Stomach (tissue), 9 donors: ENCODE results near the gene TMCO5A. TPM values are rescaled to one million over a fixed set of nuclear protein-coding genes. Genes with fewer than 3 reads are reported as not detected.
A peak's percentile ranks its signal among the peaks of the same experiment; 100 is the strongest.
"Not testable (repeated sequence)": the region's sequence is repeated elsewhere in the genome, so short reads cannot be mapped to it uniquely, and the experiment has no call there.

Experiments used
- DNase-seq, 2 donors: peaks; one replicate each; pipeline versions ENCODE4 v3.0.0 to v3.0.0-alpha.2; 2013 to 2019
- H3K27ac ChIP-seq, 5 donors: fragments of 200-600 bp in 4 of 5; sonication (generic) in 4 of 5; one replicate each; pipeline ENCODE4 v1.5.1; 2013 to 2019; ENCODE audit warnings: mild to moderate bottlenecking in 1 of 5, moderate library complexity in 1 of 5
- H3K27me3 ChIP-seq, 3 donors: fragments of 200-600 bp; sonication (generic); one replicate each; pipeline ENCODE4 v1.5.1; 2017 to 2019; ENCODE audit warnings: mixed run types in 1 of 3
- H3K36me3 ChIP-seq, 4 donors: fragments of 200-600 bp; sonication (generic); 1 replicate in 3 of 4; 2 replicates in 1 of 4; pipeline ENCODE4 v1.5.1; 2016 to 2019
- H3K4me1 ChIP-seq, 4 donors: fragments of 200-600 bp; sonication (generic); one replicate each; pipeline ENCODE4 v1.5.1; 2016 to 2019
- H3K4me3 ChIP-seq, 4 donors: fragments of 200-600 bp; sonication (generic) in 3 of 4; one replicate each; pipeline ENCODE4 v1.5.1; 2016 to 2019; ENCODE audit warnings: mild to moderate bottlenecking in 1 of 4
- H3K9me3 ChIP-seq, 4 donors: fragments of 200-600 bp; sonication (generic); one replicate each; pipeline ENCODE4 v1.5.1; 2016 to 2019
- CTCF ChIP-seq, 7 experiments: fragments of 450-650 bp in 4 of 7; fragments of 200-600 bp in 3 of 7; sonication (generic) in 3 of 7; IDR thresholded peaks; one replicate each; pipeline ENCODE4 v1.5.1; 2016 to 2019; ENCODE audit warnings: antibody characterized with exemption in 7 of 7, control low read depth in 2 of 7, mild to moderate bottlenecking in 1 of 7
- EP300 ChIP-seq: sonication (generic); formaldehyde crosslinking; IDR thresholded peaks from one replicate; pipeline ENCODE4 v1.6.1; 2017; ENCODE audit warnings: antibody characterized with exemption
- POLR2A ChIP-seq, 4 donors: fragments of 450-650 bp; IDR thresholded peaks; one replicate each; pipeline ENCODE4 v1.6.1; 2016; ENCODE audit warnings: antibody characterized with exemption in 4 of 4, control low read depth in 2 of 4, mild to moderate bottlenecking in 1 of 4, moderate library complexity in 1 of 4
- POLR2AphosphoS5 ChIP-seq, 3 donors: sonication (generic); formaldehyde crosslinking; IDR thresholded peaks; one replicate each; pipeline ENCODE4 v1.6.1; 2016; ENCODE audit warnings: antibody characterized with exemption in 3 of 3
- WGBS, 5 donors: extraction: QIAGEN DNeasy Blood & Tissue Kit in 3 of 5; methylation state at CpG; one replicate each; pipeline versions ENCODE4 v1.1.5 to v1.1.7; 2013 to 2018; 5-methylcytosine and 5-hydroxymethylcytosine counted together
- intact Hi-C: fragments of 100-400 bp; cut with DNase I; formaldehyde crosslinking; loops from one replicate; pipeline ENCODE4 v1.15.1; 2023; ENCODE audit warnings: low total_unique reads
- polyA plus RNA-seq, 3 donors: library from polyadenylated mRNA; stranded (reverse); fragments of 200-250 nt; gene quantifications; one replicate each; pipeline ENCODE4 v1.2.3, GENCODE V29; 2013
- total RNA-seq, 5 donors: library from RNA; depleted of rRNA; stranded (reverse); fragments of >200 nt; gene quantifications; one replicate each; pipeline versions ENCODE4 v1.1.0 to v1.2.3, GENCODE V29; 2014 to 2016
- donor health status: healthy with polysubstance abuse.
- donor health status: Bipolar disorder and iron deficiency.
- donor health status: healthy.

TMCO5A gene
- total and polyA plus RNA-seq, 8 donors: 0.55 to 1.4 (median 1.4) TPM; not detected in 5

- Histone ChIP-seq H3K36me3 (no peaks in the 10 kb centered on the region), H3K4me1 (peaks cover 0 to 7% (median 0%) of the 10 kb centered on the region in 4 donors), H3K27ac (no peak overlapping the region), H3K4me3 (no peak overlapping the region), H3K9me3 (peaks cover 0 to 5% (median 2%) of the 10 kb centered on the region in 4 donors), H3K27me3 (no peaks in the 10 kb centered on the region)
- DNase-seq: no peak
- TF ChIP-seq POLR2A (IDR thresholded peaks at IDR 0.05) (no peak), CTCF (IDR thresholded peaks at IDR 0.05) (no peak), EP300 (no peak), POLR2AphosphoS5 (IDR thresholded peaks at IDR 0.05) (no peak)
- intact Hi-C loops: no loop called here
These were observed 7.3 kb downstream of the TMCO5A start for GRCh38 chr15:37941779-37942178.

- TF ChIP-seq CTCF (IDR thresholded peaks at IDR 0.05) (no peak), POLR2A (IDR thresholded peaks at IDR 0.05) (no peak), EP300 (no peak), POLR2AphosphoS5 (IDR thresholded peaks at IDR 0.05) (no peak)
These were observed 17.6 kb downstream of the TMCO5A start for GRCh38 chr15:37951999-37952398.

GRCh38 chr15:37960742-37961141, 26.3 kb downstream of the TMCO5A start:
- WGBS, 5 donors: 67 to 80% (median 79%) methylated on average over 1 of the region's 1 CpG
- intact Hi-C loops, H3K27ac ChIP-seq, H3K36me3 ChIP-seq, DNase-seq, H3K27me3 ChIP-seq, H3K4me1 ChIP-seq, H3K4me3 ChIP-seq, H3K9me3 ChIP-seq: not testable (repeated sequence)

More at GRCh38 chr15:37951999-37952398, 17.6 kb downstream of the TMCO5A start:
- H3K36me3 ChIP-seq: no peaks in the 10 kb centered on the region
- no peaks in the 10 kb centered on the region for H3K9me3 ChIP-seq
- H3K4me3 ChIP-seq: no peak overlapping the region
- H3K4me1 ChIP-seq: no peaks in the 10 kb centered on the region
- no peak overlapping the region for H3K27ac ChIP-seq
- WGBS, 5 donors: 67 to 94% (median 92%) methylated on average over 4 of the region's 4 CpGs
- intact Hi-C loops: no loop called here
- DNase-seq: no peak
- no peaks in the 10 kb centered on the region for H3K27me3 ChIP-seq

GRCh38 chr15:37967788-37968187, 33.3 kb downstream of the TMCO5A start:
- no peaks in the 10 kb centered on the region for H3K36me3 ChIP-seq
- H3K27me3 ChIP-seq: no peaks in the 10 kb centered on the region
- peak overlapping the region in 2 of 5 donors; percentile 2 to 43 for H3K27ac ChIP-seq
- intact Hi-C loops: no loop called here
- TF ChIP-seq POLR2A (IDR thresholded peaks at IDR 0.05) (no peak), EP300 (no peak), POLR2AphosphoS5 (IDR thresholded peaks at IDR 0.05) (no peak), CTCF (IDR thresholded peaks at IDR 0.05) (no peak)
- 23 to 42% (median 29%) methylated on average over 1 of the region's 1 CpG for WGBS, 5 donors
- H3K4me1 ChIP-seq: peaks cover 0 to 3% (median 0%) of the 10 kb centered on the region in 4 donors
- H3K9me3 ChIP-seq: peaks cover 0 to 1% (median 0%) of the 10 kb centered on the region in 4 donors
- peak; percentile 42 to 44 for DNase-seq
- no peak overlapping the region for H3K4me3 ChIP-seq

- intact Hi-C loops: no loop called here
- TF ChIP-seq POLR2A (IDR thresholded peaks at IDR 0.05) (no peak), CTCF (IDR thresholded peaks at IDR 0.05) (no peak), POLR2AphosphoS5 (IDR thresholded peaks at IDR 0.05) (no peak), EP300 (no peak)
- 73 to 82% (median 74%) methylated on average over 2 of the region's 2 CpGs for WGBS, 5 donors
- no peaks in the 10 kb centered on the region for H3K27me3 ChIP-seq
- H3K4me3 ChIP-seq: no peak overlapping the region
- no peaks in the 10 kb centered on the region for H3K4me1 ChIP-seq
- DNase-seq: no peak
- H3K27ac ChIP-seq: no peak overlapping the region
- H3K9me3 ChIP-seq: peaks cover 0 to 5% (median 0%) of the 10 kb centered on the region in 4 donors
- H3K36me3 ChIP-seq: no peaks in the 10 kb centered on the region
These were observed 39.4 kb downstream of the TMCO5A start for GRCh38 chr15:37973856-37974255.
